Measurements from ENCODE around the gene SMARCC1. TPM values are rescaled to one million over a fixed set of nuclear protein-coding genes. Genes with fewer than 3 reads are reported as not detected.

SMARCC1 gene
- total RNA-seq, 1 experiment from 2014 or later, result 81.0 TPM

GRCh38 chr3:47613722-47614121 lies 168.0 kb downstream of the SMARCC1 start:
- H3K36me3 ChIP-seq (replicated peaks; ENCODE audit: control insufficient read depth, insufficient read depth, low read length), result peaks cover 28% of the 10 kb centered on the region

DNA sequence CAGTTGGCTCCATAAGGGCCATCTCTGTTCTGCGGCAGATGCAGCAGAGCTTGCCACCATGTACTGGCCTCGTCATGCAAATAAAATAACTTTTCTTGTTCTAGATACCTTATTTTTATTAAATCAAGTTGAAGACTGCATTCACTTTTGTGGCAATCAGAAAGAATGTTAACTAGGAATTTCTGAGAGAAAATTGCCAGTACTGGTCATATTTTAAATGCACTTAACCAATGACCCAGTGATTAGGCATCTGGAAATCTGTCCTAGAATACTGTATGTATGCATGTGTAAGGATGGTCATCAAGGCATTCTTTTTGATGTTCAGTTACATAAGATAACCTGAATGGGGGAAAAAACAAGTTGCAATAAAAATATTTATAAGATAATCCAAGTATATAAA lies 168.8 kb downstream of the SMARCC1 start:
- no peak overlapping the region for H3K4me3 ChIP-seq (ENCODE audit: insufficient read depth, low read depth, low read length)
- peaks cover 29% of the 10 kb centered on the region for H3K36me3 ChIP-seq (replicated peaks; ENCODE audit: control insufficient read depth, insufficient read depth, low read length)
- DNase-seq, result no peak

More at GRCh38 chr3:47613722-47614121, 168.0 kb downstream of the SMARCC1 start:
- no peak for DNase-seq
- Histone ChIP-seq H3K27me3 (ENCODE audit: control insufficient read depth, insufficient read depth, low read length) (no peaks in the 10 kb centered on the region), H3K4me3 (ENCODE audit: insufficient read depth, low read depth, low read length) (no peak overlapping the region)

DNA sequence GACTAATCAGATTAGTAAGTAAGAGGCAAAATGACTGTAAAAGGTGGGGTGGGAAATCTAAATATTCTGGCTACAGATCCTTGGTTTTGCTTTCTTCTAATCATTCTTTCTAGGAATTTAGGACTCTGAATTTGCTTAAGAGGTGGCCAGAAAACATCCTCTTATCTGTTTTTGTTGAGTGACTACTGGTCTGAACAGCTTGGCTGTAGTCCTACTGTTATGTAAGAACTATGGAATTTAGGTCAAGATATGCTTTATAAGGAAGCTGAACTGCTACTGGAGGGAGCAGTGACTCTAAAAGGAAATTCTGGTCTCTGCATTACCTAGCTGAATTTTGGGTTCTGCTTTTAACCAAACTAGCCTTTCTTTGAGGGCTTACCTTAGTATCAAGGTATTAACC lies 169.5 kb downstream of the SMARCC1 start:
- no peaks in the 10 kb centered on the region for H3K27me3 ChIP-seq (ENCODE audit: control insufficient read depth, insufficient read depth, low read length)
- DNase-seq, result no peak
- H3K4me3 ChIP-seq (ENCODE audit: insufficient read depth, low read depth, low read length), result no peak overlapping the region
- H3K36me3 ChIP-seq (replicated peaks; ENCODE audit: control insufficient read depth, insufficient read depth, low read length), result peaks cover 30% of the 10 kb centered on the region

More for the DNA sequence above, 168.8 kb downstream of the SMARCC1 start:
- no peaks in the 10 kb centered on the region for H3K27me3 ChIP-seq (ENCODE audit: control insufficient read depth, insufficient read depth, low read length)

DNA sequence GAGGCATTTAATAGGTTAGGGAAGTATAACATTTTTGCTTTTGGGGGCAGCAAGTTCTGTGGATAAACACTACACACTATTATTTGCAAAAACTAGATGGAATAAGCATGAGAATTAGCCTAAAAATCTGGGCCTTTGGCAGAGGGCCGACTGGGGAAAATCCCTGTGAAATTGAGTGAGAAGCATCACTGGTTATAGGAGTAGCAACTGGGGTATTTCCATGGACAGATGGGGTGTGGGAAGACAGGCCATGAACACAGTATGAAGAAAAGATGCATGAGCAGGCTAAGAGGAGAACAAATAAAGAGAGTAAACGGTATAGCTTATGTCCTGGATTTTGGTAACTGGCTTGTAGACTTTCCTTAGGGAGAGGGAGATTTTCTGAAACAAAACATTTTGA lies 170.1 kb downstream of the SMARCC1 start:
- H3K36me3 ChIP-seq (replicated peaks; ENCODE audit: control insufficient read depth, insufficient read depth, low read length), result peaks cover 26% of the 10 kb centered on the region

DNA sequence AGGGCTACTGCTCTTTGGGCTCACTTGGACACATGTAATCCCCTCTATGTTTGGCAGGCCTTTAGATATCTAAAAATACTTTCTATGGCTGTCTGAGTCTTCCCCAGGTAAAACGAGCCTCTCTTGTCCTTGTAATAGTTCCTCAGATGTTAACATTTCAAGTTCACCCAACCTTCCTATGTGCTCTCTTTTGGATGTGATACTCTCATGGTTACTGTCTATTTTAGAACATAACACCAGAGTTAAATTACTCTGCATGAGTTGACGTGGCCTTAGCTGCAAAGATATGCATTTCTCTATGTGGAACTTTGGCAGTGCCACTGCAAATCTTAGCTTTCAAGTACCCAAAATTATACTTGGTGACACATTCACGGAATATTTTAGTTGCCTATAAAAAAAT lies 171.1 kb downstream of the SMARCC1 start:
- H3K4me3 ChIP-seq (ENCODE audit: insufficient read depth, low read depth, low read length), result no peak overlapping the region
- H3K27me3 ChIP-seq (ENCODE audit: control insufficient read depth, insufficient read depth, low read length), result no peaks in the 10 kb centered on the region
- no peak for DNase-seq
- H3K36me3 ChIP-seq (replicated peaks; ENCODE audit: control insufficient read depth, insufficient read depth, low read length), result peaks cover 33% of the 10 kb centered on the region

More for the DNA sequence above, 170.1 kb downstream of the SMARCC1 start:
- no peak for DNase-seq
- no peaks in the 10 kb centered on the region for H3K27me3 ChIP-seq (ENCODE audit: control insufficient read depth, insufficient read depth, low read length)
- H3K4me3 ChIP-seq (ENCODE audit: insufficient read depth, low read depth, low read length), result no peak overlapping the region

DNA sequence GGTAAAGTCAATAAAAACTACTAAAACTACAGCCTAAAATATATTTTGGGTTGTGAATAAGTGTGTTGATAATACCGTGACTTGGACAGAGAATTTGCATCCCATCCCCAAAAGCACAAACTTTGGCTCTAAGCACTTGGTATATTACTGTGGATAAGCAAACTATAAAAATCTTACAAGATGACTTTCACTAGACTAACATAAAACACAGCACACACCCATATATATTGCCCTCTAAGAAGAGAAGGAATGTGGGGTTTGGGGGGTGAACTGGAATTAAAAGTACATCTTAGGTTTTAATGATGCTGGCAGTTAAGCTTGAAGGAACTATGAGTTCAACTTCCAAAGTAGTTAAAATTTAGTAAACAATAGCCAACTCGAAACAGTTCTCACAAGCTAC lies 174.4 kb downstream of the SMARCC1 start:
- DNase-seq, result no peak
- Histone ChIP-seq H3K27me3 (ENCODE audit: control insufficient read depth, insufficient read depth, low read length) (no peaks in the 10 kb centered on the region), H3K36me3 (replicated peaks; ENCODE audit: control insufficient read depth, insufficient read depth, low read length) (peaks cover 38% of the 10 kb centered on the region), H3K4me3 (ENCODE audit: insufficient read depth, low read depth, low read length) (no peak overlapping the region)

- Histone ChIP-seq H3K4me3 (ENCODE audit: insufficient read depth, low read depth, low read length) (no peak overlapping the region), H3K27me3 (ENCODE audit: control insufficient read depth, insufficient read depth, low read length) (no peaks in the 10 kb centered on the region), H3K36me3 (replicated peaks; ENCODE audit: control insufficient read depth, insufficient read depth, low read length) (peaks cover 36% of the 10 kb centered on the region)
- no peak for DNase-seq
Observed at GRCh38 chr3:47606165-47606564, 175.5 kb downstream of the SMARCC1 start.

DNA sequence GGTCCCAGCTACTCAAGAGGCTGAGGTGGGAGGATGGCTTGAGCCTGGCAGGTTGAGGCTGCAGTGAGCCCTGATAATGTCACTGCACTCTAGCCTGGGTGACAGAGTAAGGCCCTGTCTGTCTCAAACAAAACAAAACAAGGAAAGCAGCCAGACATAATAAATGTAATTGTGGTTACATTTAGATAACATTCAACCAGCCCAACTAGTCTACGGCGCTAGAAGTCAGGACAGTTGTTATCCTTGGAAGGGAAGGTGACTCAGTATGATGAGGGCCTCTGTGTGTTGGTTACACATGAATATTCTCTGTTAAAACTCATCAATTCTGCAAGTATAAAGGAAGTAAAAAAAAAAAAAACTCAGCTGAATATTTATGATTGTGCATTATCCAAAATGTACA lies 176.0 kb downstream of the SMARCC1 start:
- Histone ChIP-seq H3K4me3 (ENCODE audit: insufficient read depth, low read depth, low read length) (no peak overlapping the region), H3K36me3 (replicated peaks; ENCODE audit: control insufficient read depth, insufficient read depth, low read length) (peaks cover 38% of the 10 kb centered on the region), H3K27me3 (ENCODE audit: control insufficient read depth, insufficient read depth, low read length) (no peaks in the 10 kb centered on the region)
- no peak for DNase-seq

DNA sequence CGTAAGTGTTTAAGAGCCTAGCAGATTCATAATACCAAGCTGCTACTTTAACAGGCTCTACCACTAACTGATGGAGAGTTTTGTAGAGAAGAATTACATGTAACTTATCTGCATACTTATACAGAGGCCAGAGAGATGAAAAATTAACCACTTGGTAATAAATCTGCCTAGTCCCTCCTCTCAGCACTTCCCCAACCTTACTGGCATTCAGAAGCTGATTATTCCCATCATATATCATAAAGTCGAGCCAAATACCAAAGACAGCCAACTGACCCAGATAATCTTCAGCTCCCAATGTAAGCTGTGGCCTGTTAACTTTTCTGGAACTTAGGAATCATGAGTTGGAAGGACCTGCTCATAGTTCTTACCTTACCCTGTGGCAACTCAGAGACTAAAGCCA lies 177.5 kb downstream of the SMARCC1 start:
- no peaks in the 10 kb centered on the region for H3K27me3 ChIP-seq (ENCODE audit: control insufficient read depth, insufficient read depth, low read length)
- H3K36me3 ChIP-seq (replicated peaks; ENCODE audit: control insufficient read depth, insufficient read depth, low read length), result peaks cover 31% of the 10 kb centered on the region
- no peak for DNase-seq
- no peak overlapping the region for H3K4me3 ChIP-seq (ENCODE audit: insufficient read depth, low read depth, low read length)

DNA sequence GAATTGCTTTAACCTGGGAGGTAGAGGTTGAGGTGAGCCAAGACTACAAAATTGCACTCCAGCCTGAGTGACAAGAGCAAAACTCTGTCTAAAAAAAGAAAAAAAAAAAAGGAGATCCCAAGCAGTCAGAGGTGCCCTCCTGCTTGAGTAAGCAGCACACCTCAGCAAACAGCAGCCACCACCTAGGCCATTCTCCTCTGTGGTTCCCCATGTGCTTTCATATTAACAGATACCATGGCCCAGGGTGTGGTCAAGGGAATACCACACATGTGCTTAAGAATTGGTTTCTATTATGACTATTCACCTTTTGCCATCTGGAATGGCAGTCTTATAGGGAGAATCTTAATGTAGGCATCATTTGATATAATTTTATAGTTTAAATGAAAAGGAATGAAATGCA lies 178.4 kb downstream of the SMARCC1 start:
- Histone ChIP-seq H3K36me3 (replicated peaks; ENCODE audit: control insufficient read depth, insufficient read depth, low read length) (peaks cover 28% of the 10 kb centered on the region), H3K27me3 (ENCODE audit: control insufficient read depth, insufficient read depth, low read length) (no peaks in the 10 kb centered on the region), H3K4me3 (ENCODE audit: insufficient read depth, low read depth, low read length) (no peak overlapping the region)
- no peak for DNase-seq

DNA sequence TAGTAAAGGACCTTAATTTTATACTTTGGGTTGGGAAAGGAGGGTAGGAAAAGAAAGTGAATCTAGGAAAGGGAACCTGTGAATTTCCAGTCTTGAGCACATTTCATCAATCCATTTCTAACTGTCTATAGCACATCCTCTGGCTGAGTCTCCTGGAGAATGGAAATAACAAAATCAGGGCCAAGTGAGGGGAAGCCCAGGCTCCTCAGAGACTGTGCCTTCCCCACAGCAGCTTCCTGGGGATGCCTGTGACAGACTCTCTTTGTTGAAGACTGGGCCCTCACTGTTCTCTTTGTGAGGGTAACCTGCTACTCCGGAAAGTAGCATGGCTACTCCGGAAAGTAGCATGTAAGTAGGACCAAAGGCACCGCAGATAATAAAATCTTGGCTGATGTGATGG lies 180.4 kb downstream of the SMARCC1 start:
- H3K27me3 ChIP-seq (ENCODE audit: control insufficient read depth, insufficient read depth, low read length), result no peaks in the 10 kb centered on the region
- H3K4me3 ChIP-seq (ENCODE audit: insufficient read depth, low read depth, low read length), result no peak overlapping the region
- DNase-seq, result no peak
- peaks cover 26% of the 10 kb centered on the region for H3K36me3 ChIP-seq (replicated peaks; ENCODE audit: control insufficient read depth, insufficient read depth, low read length)

DNA sequence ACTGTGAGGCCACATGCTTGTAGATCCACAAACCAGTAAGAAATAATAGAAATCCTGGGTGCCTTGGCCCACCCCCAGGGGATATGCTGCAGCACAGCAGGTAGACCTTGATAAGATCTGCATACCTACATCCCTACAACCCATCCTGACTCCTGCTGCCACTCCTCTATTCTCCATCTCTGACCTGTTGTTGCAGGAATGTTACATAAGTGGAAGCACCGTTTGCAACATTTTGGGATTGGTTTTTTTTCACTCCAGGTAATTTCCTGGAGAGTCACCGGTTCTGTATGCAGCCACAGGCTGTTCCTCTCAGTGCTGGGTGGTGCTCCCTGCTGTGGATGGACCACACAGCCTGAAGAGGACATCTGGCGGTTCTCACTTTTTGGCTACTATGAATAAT lies 186.9 kb downstream of the SMARCC1 start:
- DNase-seq, result peak; percentile 56
- Histone ChIP-seq H3K36me3 (replicated peaks; ENCODE audit: control insufficient read depth, insufficient read depth, low read length) (peaks cover 15% of the 10 kb centered on the region), H3K4me3 (ENCODE audit: insufficient read depth, low read depth, low read length) (no peak overlapping the region), H3K27me3 (ENCODE audit: control insufficient read depth, insufficient read depth, low read length) (no peaks in the 10 kb centered on the region)

DNA sequence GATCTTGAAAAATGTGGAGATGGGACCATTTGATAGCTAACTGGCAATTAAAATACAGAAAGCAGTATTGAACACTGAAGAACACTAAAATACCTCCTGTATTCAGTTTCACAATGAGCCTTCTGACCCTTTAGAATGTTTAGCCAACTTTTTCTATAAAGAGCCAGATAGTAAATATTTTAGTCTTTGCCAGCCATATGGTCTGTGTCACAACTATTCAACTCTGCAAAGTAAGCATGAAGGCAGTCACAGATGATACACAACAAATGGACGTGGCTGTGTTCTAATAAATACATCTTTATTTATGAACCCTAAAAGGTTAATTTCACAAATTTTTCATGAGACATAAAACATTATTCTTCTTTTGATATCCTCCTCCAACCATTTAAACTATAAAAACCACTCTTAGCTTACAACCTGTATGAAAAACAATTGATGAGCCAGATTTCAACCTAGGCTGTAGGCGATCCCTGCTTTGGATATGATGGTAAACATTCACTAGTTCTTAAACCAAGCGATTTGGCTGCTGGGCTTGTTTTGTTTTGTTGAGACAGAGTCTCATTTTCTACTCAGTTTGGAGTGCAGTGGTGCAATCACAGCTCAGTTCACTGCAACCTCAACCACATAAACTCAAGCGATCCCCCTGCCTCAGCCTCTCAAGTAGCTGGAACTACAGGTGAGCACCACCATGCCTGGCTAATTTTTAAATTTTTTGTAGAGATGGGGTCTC lies 189.5 kb downstream of the SMARCC1 start:
- DNase-seq, result no peak
- Histone ChIP-seq H3K27me3 (ENCODE audit: control insufficient read depth, insufficient read depth, low read length) (no peaks in the 10 kb centered on the region), H3K36me3 (replicated peaks; ENCODE audit: control insufficient read depth, insufficient read depth, low read length) (peaks cover 25% of the 10 kb centered on the region), H3K4me3 (ENCODE audit: insufficient read depth, low read depth, low read length) (no peak overlapping the region)

- no peak overlapping the region for H3K4me3 ChIP-seq (ENCODE audit: insufficient read depth, low read depth, low read length)
- no peaks in the 10 kb centered on the region for H3K27me3 ChIP-seq (ENCODE audit: control insufficient read depth, insufficient read depth, low read length)
- H3K36me3 ChIP-seq (replicated peaks; ENCODE audit: control insufficient read depth, insufficient read depth, low read length), result peaks cover 28% of the 10 kb centered on the region
- no peak for DNase-seq
Observed at GRCh38 chr3:47590216-47590615, 191.5 kb downstream of the SMARCC1 start.

DNA sequence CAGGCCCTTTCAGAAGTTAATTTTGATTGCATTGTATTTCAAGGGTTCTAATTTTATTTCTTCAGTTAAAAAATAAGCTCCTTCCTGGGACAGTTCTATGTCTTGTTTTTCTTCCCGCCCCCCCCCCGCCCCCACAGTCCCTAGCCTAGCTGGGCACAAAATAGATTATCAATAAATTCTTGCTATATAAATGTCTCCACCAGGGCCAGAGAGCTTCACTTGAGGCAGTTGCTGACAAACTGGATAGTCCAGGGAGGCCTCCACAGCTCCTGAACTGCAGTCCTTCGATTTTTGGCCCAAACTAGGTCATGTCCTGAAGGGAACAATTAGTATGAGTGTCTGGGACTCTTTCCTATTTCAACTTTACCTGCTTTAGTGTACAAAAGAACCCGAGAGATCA lies 193.1 kb downstream of the SMARCC1 start:
- H3K36me3 ChIP-seq (replicated peaks; ENCODE audit: control insufficient read depth, insufficient read depth, low read length), result peaks cover 25% of the 10 kb centered on the region
- H3K27me3 ChIP-seq (ENCODE audit: control insufficient read depth, insufficient read depth, low read length), result no peaks in the 10 kb centered on the region
- H3K4me3 ChIP-seq (ENCODE audit: insufficient read depth, low read depth, low read length), result no peak overlapping the region
- DNase-seq, result no peak

GRCh38 chr3:47588053-47588452 lies 193.6 kb downstream of the SMARCC1 start:
- no peak for DNase-seq
- Histone ChIP-seq H3K27me3 (ENCODE audit: control insufficient read depth, insufficient read depth, low read length) (no peaks in the 10 kb centered on the region; the same call in 1 of the 2 replicates), H3K4me3 (ENCODE audit: insufficient read depth, low read depth, low read length) (no peak overlapping the region), H3K36me3 (replicated peaks; ENCODE audit: control insufficient read depth, insufficient read depth, low read length) (peaks cover 25% of the 10 kb centered on the region)

All from H7 (cell line).